ENCODE results near the gene SLC27A3.
"Not testable (repeated sequence)": the region's sequence is repeated elsewhere in the genome, so short reads cannot be mapped to it uniquely, and the experiment has no call there.

Gene SLC27A3

DNA sequence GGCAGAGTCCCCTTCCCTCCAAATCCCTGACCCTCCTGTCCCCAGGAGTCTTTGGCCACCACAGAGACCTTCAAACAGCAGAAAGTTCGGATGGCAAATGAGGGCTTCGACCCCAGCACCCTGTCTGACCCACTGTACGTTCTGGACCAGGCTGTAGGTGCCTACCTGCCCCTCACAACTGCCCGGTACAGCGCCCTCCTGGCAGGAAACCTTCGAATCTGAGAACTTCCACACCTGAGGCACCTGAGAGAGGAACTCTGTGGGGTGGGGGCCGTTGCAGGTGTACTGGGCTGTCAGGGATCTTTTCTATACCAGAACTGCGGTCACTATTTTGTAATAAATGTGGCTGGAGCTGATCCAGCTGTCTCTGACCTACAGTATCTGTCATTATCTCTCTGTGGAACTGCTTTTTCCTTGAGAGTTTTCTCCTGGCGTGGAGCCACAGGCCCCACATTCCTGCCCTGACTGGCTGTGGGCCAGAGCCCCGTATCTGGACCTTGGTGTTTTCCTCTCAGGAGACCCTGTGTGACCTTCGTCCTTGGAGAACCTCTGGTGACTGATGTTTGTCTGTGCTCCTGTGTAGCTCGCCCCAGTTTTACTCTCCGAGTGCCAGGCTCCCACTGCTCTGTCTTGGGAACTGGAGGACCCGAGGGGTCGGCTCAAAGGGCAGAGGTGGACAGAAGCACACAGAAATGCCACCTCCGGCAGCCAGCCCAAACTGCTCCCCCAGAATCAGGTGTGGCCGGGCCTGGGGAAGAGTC is 4.8 kb downstream of the SLC27A3 start:
- Histone ChIP-seq H3K27me3 (replicated peaks) (no peaks in the 10 kb centered on the region), H3K27ac (no peak overlapping the region), H3K4me3 (ENCODE audit: low read depth, low read length) (no peak overlapping the region), H3K36me3 (replicated peaks) (no peaks in the 10 kb centered on the region)
- TF ChIP-seq, protein P1, sequence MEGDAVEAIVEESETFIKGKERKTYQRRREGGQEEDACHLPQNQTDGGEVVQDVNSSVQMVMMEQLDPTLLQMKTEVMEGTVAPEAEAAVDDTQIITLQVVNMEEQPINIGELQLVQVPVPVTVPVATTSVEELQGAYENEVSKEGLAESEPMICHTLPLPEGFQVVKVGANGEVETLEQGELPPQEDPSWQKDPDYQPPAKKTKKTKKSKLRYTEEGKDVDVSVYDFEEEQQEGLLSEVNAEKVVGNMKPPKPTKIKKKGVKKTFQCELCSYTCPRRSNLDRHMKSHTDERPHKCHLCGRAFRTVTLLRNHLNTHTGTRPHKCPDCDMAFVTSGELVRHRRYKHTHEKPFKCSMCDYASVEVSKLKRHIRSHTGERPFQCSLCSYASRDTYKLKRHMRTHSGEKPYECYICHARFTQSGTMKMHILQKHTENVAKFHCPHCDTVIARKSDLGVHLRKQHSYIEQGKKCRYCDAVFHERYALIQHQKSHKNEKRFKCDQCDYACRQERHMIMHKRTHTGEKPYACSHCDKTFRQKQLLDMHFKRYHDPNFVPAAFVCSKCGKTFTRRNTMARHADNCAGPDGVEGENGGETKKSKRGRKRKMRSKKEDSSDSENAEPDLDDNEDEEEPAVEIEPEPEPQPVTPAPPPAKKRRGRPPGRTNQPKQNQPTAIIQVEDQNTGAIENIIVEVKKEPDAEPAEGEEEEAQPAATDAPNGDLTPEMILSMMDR (IDR thresholded peaks at IDR 0.05; ENCODE audit: low read depth, low read length, missing control alignments) = no peak
- in situ Hi-C loops (cut with HindIII; ENCODE audit: low pct_ligation_motif_present, low sequenced_read_pairs) = no loop called here
- no peak for DNase-seq

DNA sequence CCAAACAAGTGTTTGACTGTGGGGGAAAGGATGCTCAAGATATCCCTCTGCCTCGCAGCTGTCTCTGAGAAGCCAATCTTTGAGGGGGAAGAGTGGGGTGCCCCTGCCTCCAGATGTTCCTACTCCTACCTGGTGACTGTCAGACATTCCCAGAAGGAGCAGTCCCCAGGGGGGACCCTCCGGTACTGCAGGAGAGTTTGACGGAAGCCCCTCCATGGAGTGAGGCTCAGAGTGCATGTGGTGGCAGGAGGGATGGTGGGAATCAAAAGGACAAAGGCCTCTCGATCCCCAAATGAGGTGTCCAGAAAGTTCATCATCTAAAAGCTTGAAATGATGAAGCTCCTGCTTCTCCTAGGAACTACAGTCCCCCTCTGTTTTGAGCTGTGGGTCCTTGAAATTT is 5.3 kb downstream of the SLC27A3 start:
- in situ Hi-C loops (cut with HindIII; ENCODE audit: low pct_ligation_motif_present, low sequenced_read_pairs) = no loop called here
- H3K4me3 ChIP-seq (ENCODE audit: low read depth, low read length) = no peak overlapping the region
- H3K27ac ChIP-seq = no peak overlapping the region
- TF ChIP-seq, protein P1 (IDR thresholded peaks at IDR 0.05; ENCODE audit: low read depth, low read length, missing control alignments) = no peak
- H3K36me3 ChIP-seq (replicated peaks) = no peaks in the 10 kb centered on the region
- DNase-seq = no peak
- H3K27me3 ChIP-seq (replicated peaks) = no peaks in the 10 kb centered on the region

DNA sequence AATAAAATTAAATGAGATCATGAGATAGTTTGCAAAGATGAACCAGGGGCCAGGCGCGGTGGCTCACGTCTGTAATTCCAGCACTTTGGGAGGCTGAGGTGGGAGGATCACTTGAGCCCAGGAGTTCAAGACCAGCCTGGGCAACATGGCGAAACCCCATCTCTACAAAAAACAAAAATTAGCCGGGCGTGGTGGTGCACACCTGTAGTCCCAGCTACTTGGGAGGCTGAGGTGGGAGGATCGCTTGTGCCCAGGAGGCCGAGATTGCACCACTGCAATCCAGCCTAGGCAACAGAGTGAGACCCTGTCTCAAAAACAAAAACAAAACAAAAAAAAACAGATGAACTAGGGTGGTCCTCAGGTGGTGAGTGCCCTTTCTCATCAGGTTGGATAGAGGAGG is 7.4 kb downstream of the SLC27A3 start:
- H3K36me3 ChIP-seq (replicated peaks); H3K27me3 ChIP-seq (replicated peaks); H3K27ac ChIP-seq; in situ Hi-C loops (cut with HindIII; ENCODE audit: low pct_ligation_motif_present, low sequenced_read_pairs); DNase-seq: not testable (repeated sequence)
- peak overlapping the region; percentile 70 for H3K4me3 ChIP-seq (ENCODE audit: low read depth, low read length)

DNA sequence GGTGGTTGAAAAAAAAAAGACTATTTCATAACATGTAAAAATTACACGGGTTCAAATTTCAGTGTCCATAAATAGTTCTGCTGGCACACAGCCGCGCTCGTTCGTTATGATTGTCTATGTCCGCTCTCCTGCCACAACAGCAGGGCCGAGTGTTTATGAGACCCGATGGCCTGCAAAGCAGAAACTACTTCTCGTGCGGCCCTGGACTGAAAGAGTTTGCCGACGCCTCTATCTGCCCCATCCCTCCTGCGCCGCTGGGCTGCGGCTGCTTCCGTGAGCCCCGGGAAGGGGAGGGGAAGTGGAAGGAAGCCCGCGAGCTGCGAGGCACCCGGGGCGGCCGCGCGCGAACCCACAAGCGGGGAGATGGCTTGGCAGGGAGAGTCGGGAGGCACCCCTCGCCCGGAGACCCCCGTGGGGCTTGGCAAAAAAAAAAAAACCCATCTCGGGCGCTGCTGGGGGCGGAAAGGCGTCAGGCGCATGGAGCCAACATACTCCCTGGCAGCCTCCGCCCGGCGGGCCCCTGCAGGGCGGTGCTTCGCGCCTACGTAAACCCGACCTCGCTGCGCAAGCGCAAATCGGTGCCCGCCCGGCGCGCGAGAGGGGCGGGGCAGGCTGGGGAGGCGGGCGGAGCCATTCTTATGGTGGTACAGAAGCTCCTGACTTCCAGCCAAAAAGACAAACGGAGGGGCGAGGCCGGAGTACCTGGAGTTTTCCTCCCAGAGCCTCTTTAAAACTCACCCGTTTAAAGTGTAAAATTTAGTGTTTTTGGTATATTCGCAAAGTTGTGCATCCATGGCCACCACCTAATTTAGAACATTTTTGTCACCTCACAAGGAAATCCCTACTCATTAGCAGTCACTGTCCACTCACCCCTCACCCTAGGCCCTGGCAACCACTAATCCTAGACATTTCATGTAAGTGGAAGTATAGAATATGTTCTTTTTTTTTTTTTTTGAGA is 8.3 kb downstream of the SLC27A3 start:
- H3K36me3 ChIP-seq (replicated peaks) = no peaks in the 10 kb centered on the region
- TF ChIP-seq, protein P1 (IDR thresholded peaks at IDR 0.05; ENCODE audit: low read depth, low read length, missing control alignments) = no peak
- peak; percentile 78 for DNase-seq
- in situ Hi-C loops (cut with HindIII; ENCODE audit: low pct_ligation_motif_present, low sequenced_read_pairs) = no loop called here
- H3K27ac ChIP-seq = peak overlapping the region; percentile 88
- no peaks in the 10 kb centered on the region for H3K27me3 ChIP-seq (replicated peaks)
- H3K4me3 ChIP-seq (ENCODE audit: low read depth, low read length) = peak overlapping the region; percentile 70

DNA sequence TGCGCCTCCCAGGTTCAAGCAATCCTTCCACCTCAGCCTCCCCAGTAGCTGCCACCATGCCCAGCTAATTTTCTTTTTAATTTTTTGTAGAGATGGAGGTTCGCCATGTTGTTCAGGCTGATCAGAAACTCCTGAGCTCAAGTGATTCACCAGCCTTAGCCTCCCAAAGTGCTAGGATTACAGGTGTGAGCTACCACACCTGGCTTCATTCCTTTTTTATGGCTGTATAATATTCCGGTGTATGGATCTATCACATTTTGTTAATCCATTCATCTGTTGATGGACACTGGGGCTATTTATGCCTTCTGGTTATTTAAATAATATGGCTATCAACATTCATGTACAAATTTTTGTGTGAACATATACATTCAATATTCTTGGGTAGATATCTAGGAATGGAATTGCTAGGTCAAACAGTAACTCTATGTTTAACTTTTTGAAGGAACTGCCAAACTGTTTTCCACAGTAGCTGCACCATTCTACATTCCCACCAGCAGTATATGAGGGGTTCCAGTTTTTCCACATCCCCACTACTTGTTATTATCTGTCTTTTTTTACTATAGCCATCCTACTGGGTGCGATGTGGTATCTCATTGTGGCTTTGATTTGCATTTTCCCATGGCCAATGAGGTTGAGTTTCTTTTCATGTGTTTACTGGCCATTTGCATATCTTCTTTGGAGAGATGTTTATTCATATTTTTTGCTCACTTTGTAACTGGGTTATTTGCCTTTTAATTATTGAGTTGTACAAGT is 11.0 kb downstream of the SLC27A3 start:
- TF ChIP-seq, protein P1 (IDR thresholded peaks at IDR 0.05; ENCODE audit: low read depth, low read length, missing control alignments) = no peak
- H3K27me3 ChIP-seq (replicated peaks) = no peaks in the 10 kb centered on the region
- H3K4me3 ChIP-seq (ENCODE audit: low read depth, low read length) = no peak overlapping the region
- H3K27ac ChIP-seq = no peak overlapping the region
- in situ Hi-C loops (cut with HindIII; ENCODE audit: low pct_ligation_motif_present, low sequenced_read_pairs) = no loop called here
- H3K36me3 ChIP-seq (replicated peaks) = no peaks in the 10 kb centered on the region
- no peak for DNase-seq

Measured in brain microvascular endothelial cell (primary cell).